Measurements from ENCODE around the gene NELL2.
"Not testable (repeated sequence)": the region's sequence is repeated elsewhere in the genome, so short reads cannot be mapped to it uniquely, and the experiment has no call there.

Gene NELL2

GRCh38 chr12:44847888-44848702, 28.0 kb downstream of the NELL2 start:
- peak; percentile 54 for DNase-seq (ENCODE audit: low read depth)

DNA sequence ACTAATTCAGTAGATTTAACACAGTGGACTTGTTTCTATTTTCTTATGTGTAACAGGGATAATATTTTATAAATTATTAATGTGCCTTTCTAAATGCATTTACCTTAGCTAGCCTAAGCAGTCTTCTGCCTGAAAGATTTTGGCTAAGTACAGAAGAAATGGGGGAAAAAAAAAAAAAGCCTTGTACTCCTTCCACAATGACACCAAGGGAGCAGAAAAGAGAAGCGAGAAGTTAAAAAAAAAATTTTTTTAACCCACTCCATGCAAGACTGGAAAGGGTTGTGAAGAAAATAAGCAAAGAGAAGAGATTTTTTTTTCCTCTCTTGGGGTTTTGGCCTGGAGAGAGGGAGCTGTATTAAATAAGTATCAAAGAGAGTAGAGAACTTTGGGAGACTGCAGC, 28.7 kb downstream of the NELL2 start:
- no peak for DNase-seq (ENCODE audit: low read depth)

- no peak for DNase-seq (ENCODE audit: low read depth)
Measured at GRCh38 chr12:44846826-44847225, 29.3 kb downstream of the NELL2 start.

- DNase-seq (ENCODE audit: low read depth): no peak
Measured at GRCh38 chr12:44842669-44843068, 33.4 kb downstream of the NELL2 start.

DNA sequence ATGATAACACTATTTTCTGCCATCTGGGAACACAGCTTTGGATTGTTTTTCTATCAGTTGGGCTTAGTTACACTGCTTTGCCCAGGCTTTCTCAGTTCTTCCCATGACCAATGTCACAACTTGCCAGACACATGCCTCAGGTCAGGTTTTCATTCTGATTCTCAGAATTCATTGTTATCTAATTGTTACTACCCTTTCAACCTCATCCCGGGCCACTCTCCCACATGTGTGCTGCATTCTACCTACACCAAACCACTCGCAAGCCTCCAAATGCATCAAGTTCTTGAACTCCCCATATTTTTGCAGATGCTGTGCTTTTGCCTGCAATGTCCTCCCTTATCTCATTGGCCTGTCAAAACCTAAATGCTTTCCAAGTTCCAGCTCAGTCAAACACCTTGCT, 36.3 kb downstream of the NELL2 start:
- DNase-seq (ENCODE audit: low read depth): no peak

GRCh38 chr12:44837114-44837755, 38.9 kb downstream of the NELL2 start:
- no peak for DNase-seq (ENCODE audit: low read depth)

DNA sequence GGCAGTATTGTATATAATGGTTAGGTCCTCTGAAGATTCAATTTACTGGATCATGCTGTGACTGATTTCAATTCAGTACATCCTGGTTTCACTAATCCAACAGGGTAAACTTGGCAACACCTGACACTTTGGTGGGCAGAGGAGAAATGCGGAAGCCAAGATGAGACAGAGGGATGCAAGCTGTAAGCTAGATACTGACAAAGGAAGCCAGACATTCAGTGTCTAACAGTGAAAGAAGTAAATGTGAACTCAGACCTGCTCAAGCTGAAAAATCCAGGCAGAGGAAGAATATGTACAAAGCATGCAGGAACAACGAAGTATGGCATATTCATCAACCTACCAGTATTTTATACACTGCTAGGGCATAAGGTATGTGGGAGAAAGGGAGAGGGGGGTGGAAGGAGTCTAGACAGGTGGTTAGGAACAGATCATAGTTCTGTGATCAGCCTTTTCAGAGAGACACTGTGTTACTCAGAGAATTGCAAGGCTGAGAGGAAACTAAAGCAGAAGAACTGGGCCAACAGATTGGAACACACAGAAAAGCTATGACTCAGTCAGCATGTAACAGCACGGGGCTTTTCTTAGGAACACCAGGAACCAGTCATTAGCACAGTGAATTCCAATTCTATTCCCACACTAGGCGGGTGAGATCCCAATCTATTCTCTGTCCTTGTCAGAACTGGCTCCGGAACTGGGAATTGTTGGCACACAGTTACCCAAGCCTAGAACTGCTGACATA, 40.3 kb downstream of the NELL2 start:
- DNase-seq (ENCODE audit: low read depth): peak; percentile 11

- not testable (repeated sequence) for DNase-seq (ENCODE audit: low read depth)
Measured at GRCh38 chr12:44834996-44835395, 41.1 kb downstream of the NELL2 start.

GRCh38 chr12:44833561-44833960, 42.6 kb downstream of the NELL2 start:
- DNase-seq (ENCODE audit: low read depth): no peak

DNA sequence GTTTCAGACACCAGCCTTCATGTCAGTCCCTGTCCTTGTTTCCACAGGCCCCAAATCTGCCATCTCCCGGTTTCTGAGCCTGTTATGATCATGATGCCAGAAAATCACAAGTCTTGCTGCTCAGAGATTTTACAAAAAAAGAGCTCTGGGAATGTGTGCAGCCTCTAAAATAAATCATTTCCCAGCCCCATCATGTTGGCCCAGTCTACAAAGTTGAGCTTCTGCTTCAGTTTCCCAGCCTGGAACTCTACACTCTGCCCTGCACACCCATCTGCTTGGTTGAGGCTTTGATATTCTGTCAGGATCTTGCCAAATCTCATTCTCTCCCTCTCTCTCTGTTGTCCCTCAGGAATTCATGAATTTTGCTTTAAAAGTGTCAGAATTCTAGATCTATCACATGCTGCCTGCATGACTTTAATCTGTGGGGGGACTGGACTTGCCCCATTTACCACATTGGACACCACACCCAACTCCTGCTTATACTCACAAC, 45.5 kb downstream of the NELL2 start:
- DNase-seq (ENCODE audit: low read depth): no peak

GRCh38 chr12:44829045-44829444, 47.1 kb downstream of the NELL2 start:
- no peak for DNase-seq (ENCODE audit: low read depth)

DNA sequence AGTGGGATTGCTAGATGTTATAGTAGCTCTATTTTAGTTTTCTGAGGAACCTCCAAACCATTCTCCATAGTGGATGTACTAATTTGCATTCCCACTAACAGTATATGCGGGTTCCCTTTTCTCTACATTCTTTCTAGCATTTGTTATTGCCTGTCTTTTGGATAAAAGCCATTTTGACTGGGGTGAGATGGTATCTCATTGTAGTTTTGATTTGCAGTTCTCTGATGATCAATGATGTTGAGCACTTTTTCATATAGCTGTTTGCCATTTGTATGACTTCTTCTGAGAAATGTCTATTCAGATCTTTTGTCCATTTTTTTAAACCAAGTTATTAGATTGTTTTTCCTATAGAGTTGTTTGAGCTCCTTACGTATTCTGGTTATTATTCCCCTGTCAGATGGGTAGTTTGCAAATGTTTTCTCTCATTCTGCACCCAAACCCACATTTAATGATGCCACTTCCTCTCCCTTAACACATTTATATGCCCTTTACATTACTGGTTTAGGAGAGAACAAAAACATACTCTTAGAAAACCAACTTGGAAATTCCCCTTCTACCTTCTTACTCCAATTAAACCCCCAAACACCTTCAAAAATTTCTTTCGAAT, 48.2 kb downstream of the NELL2 start:
- DNase-seq (ENCODE audit: low read depth): no peak

- DNase-seq (ENCODE audit: low read depth): not testable (repeated sequence)
Measured at GRCh38 chr12:44821702-44822101, 54.4 kb downstream of the NELL2 start.

DNA sequence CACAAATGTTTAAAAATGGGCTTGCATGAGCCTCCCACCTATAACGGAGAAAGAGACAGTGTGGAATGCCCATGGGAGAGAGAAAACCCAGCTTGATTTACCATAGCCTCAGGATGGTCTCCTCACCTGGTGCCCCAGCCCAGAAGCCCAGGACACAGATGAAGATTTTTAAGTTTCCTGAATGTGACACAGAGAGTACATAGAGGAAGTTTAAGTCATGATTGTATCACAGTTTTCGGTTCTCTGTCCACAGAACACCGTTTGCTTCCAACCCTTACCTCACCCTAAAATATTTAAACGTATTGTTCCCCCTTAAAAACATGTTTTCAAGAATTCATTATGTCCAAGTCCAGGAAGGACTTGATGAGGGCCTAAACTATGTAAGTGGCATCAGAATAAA, 56.2 kb downstream of the NELL2 start:
- no peak for DNase-seq (ENCODE audit: low read depth)

DNA sequence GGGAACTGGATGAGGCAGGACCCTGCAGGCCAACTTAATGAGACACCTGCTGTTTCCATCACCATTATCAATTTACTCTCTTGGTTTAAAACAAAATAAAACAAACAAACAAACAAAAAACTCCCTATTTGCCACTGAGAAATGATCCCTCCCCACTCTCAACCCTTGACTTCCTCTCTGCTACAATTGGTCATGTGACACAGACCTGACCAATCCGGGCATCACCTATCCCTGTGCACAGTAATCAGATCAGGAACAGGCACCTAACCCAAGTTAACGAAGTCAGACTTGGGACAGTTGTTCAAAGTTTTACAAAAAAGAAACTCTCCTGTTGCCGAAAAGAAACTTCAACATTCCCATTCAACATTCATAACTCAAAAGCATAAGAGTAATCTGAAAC, 58.4 kb downstream of the NELL2 start:
- no peak for DNase-seq (ENCODE audit: low read depth)

- DNase-seq (ENCODE audit: low read depth): no peak
Measured at GRCh38 chr12:44816446-44817017, 59.6 kb downstream of the NELL2 start.

DNA sequence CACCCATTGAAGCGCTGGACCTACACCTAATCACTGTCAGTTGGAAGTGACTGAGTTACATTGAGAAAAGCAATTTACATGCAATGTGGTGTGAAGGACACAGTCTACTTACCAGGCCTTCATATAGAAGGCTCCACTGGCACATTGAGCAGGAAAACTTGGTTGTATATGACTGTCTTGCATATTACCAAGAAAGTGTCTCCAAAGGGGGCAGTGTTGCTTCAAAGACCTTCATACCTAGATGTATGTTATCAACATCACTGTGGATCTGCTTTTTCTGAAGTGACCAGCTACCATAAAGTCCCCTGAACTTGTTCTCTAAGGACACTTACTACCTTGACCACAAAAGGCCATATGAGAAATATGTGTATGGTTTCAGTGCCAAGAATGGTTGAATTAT, 64.1 kb downstream of the NELL2 start:
- peak; percentile 46 for DNase-seq (ENCODE audit: low read depth)

DNA sequence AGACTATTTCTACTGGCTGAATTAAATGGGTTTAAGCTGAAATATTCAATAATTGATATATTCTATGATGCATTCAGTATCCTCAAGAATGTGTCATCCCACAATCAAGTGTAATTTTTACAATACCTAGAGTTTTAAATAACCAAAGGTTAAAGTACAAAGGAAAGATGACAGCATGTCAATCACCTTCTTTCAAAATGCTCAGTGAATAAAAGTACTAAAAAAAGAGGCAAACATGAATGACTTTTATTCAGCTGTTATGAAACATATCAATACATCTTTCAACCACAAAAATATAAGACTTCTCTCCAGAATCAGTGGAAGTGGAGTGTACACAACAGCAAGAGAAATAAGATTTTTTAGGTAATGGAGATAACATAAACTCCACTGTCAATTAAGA, 72.0 kb downstream of the NELL2 start:
- DNase-seq (ENCODE audit: low read depth): no peak

GRCh38 chr12:44795970-44796369, 80.1 kb downstream of the NELL2 start:
- no peak for DNase-seq (ENCODE audit: low read depth)

DNA sequence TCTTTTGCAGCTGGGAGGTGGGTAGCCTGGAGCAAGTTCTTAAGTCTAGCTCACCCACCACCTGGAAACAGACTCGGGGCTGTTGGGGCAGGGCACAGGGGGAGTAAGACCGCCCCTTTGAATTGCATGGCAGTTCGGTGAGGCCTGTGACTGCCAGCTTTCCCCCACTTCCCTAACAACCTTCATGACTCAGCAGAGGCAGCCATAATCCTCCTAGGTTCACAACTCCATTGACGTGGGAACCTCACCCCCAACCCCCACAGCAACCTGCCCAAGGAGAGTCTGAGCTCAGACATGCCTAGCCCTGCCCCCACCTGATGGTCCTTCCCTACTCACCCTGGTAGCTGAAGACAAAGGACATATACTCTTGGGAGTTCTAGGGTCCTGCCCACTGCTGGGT, 87.4 kb downstream of the NELL2 start:
- DNase-seq (ENCODE audit: low read depth): no peak

DNA sequence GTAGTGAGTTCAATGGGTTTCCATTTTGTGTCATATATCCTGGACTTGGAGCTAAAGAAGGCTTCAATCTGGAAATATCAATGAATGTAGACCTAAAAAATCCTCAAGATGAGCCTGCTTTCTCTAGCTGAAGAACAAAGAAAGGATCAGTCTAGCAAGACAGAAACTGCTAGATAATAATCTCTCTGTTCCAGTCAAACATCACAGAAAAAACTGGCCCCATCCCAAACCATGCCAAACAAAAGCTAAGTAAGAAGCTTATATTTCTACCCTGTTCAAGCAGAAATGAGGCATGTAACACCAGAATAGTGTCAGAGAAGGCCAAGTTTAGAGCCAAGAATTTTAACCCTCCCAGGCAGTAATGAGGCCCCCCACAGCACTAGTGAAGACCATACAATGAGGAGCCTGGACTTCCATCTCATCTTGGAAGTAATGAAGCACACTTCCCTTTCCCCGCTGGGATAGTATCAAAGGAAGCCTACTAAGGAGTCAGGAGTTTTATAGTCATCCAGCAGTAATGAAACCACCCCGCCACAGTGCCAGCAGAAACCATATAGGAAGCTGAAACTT, 95.8 kb downstream of the NELL2 start:
- DNase-seq (ENCODE audit: low read depth): no peak

DNA sequence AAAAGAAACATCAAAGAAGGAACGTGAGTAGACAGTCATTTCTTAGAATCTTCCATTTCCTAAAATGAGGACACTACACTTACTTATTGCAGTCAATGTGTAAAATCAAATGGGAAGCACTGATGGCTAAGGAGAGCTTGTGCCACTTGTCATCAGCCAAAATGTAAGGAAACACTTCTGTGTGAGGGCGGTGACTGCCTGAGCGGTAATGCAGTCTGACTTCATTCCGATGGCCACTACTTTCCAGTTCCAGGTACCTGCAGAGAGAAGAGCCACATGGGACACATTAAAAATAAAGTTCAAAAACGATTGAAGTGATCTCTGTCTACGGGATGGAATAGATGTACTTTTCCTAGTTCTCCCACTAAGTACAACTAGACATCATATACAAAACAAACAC, 96.3 kb downstream of the NELL2 start:
- DNase-seq (ENCODE audit: low read depth): no peak
